OCI-LY3 (cell line): ENCODE results near the gene HOXD1.

Source experiments
- H2AFZ ChIP-seq: fragments of 200-600, 300-600 bp; shearing (Covaris generic); 2 replicates; pipeline ENCODE4 v1.6.0; 2014; ENCODE audit warnings: antibody characterized with exemption, low read depth, low read length
- H3K27ac ChIP-seq: fragments of 200-600, 300-600 bp; sonication (generic); 2 replicates; pipeline ENCODE4 v1.5.1; 2014; ENCODE audit warnings: mild to moderate bottlenecking, low read length, moderate library complexity, mixed read lengths
- H3K27me3 ChIP-seq: fragments of 200-600, 300-600 bp; sonication (generic); 2 replicates; pipeline ENCODE4 v1.6.1; 2014; ENCODE audit warnings: low read depth, low read length, mixed read lengths
- H3K36me3 ChIP-seq: fragments of 200-600, 300-600 bp; sonication (generic); replicated peaks from 2 replicates; pipeline ENCODE3; 2014; ENCODE audit warnings: low read depth, low read length, mixed read lengths
- H3K4me1 ChIP-seq: fragments of 300-600, 200-600 bp; sonication (generic); 2 replicates; pipeline ENCODE4 v1.6.1; 2014; ENCODE audit warnings: low read length, mixed read lengths
- H3K4me2 ChIP-seq: fragments of 200-600, 300-600 bp; sonication (generic); 2 replicates; pipeline ENCODE4 v1.6.1; 2014; ENCODE audit warnings: low read length, mixed read lengths
- H3K4me3 ChIP-seq: fragments of 300-600, 200-600 bp; sonication (generic); 2 replicates; pipeline ENCODE4 v1.5.1; 2014; ENCODE audit warnings: antibody characterized with exemption, mild to moderate bottlenecking, low read length, moderate library complexity
- H3K79me2 ChIP-seq: fragments of 300-600, 200-600 bp; shearing (Covaris generic); 2 replicates; pipeline ENCODE4 v1.6.1; 2014; ENCODE audit warnings: mild to moderate bottlenecking, low read length, mixed read lengths
- H3K9ac ChIP-seq: fragments of 300-600, 200-600 bp; shearing (Covaris generic); 2 replicates; pipeline ENCODE4 v1.6.0; 2014; ENCODE audit warnings: mild to moderate bottlenecking, low read length, moderate library complexity
- H3K9me3 ChIP-seq: fragments of 200-600, 300-600 bp; shearing (Covaris generic); 2 replicates; pipeline ENCODE4 v1.6.1; 2014; ENCODE audit warnings: low read length, mixed read lengths; ENCODE audit not compliant: insufficient read depth
- H4K20me1 ChIP-seq: fragments of 200-600, 300-600 bp; sonication (generic); 2 replicates; pipeline ENCODE4 v1.6.1; 2016; ENCODE audit warnings: low read length, mixed read lengths; ENCODE audit not compliant: insufficient read depth
- CTCF ChIP-seq: fragments of 200-600, 300-600 bp; sonication (generic); IDR thresholded peaks from 2 replicates; pipeline ENCODE4 v1.5.1; 2014; ENCODE audit warnings: antibody characterized with exemption, low read length, low read depth
- EZH2phosphoT487 ChIP-seq: fragments of 200-600 bp; shearing (Covaris generic); IDR thresholded peaks from 2 replicates; pipeline ENCODE4 v1.6.1; 2018; ENCODE audit warnings: antibody characterized with exemption, mixed run types, low read depth

The HOXD1 gene

GRCh38 chr2:176184749-176185148 lies 3.7 kb upstream of the HOXD1 start:
- Histone ChIP-seq H3K27me3 (0 out of 2 replicates have a peak, but pooled peaks cover 3% of the 10 kb centered on the region), H3K4me3 (no peak overlapping the region)

GRCh38 chr2:176186024-176186423 lies 2.4 kb upstream of the HOXD1 start:
- H3K4me1 ChIP-seq, result no peaks in the 10 kb centered on the region
- H2AFZ ChIP-seq, result no peak overlapping the region
- H3K27ac ChIP-seq, result no peak overlapping the region
- TF ChIP-seq CTCF (no peak), EZH2phosphoT487 (no peak)
- H4K20me1 ChIP-seq, result no peaks in the 10 kb centered on the region
- no peak overlapping the region for H3K4me3 ChIP-seq
- no peaks in the 10 kb centered on the region for H3K79me2 ChIP-seq
- no peak overlapping the region for H3K4me2 ChIP-seq
- H3K9me3 ChIP-seq, result no peaks in the 10 kb centered on the region
- no peaks in the 10 kb centered on the region for H3K36me3 ChIP-seq
- no peaks in the 10 kb centered on the region for H3K27me3 ChIP-seq
- H3K9ac ChIP-seq, result no peak overlapping the region

More at GRCh38 chr2:176184749-176185148, 3.7 kb upstream of the HOXD1 start:
- no peak overlapping the region for H3K4me2 ChIP-seq
- H3K27ac ChIP-seq, result no peak overlapping the region
- no peak for TF ChIP-seq CTCF
- TF ChIP-seq EZH2phosphoT487, result no peak
- H3K9ac ChIP-seq, result no peak overlapping the region
- H3K79me2 ChIP-seq, result no peaks in the 10 kb centered on the region
- no peaks in the 10 kb centered on the region for H4K20me1 ChIP-seq
- no peaks in the 10 kb centered on the region for H3K36me3 ChIP-seq
- H3K4me1 ChIP-seq, result no peaks in the 10 kb centered on the region
- H3K9me3 ChIP-seq, result no peaks in the 10 kb centered on the region
- H2AFZ ChIP-seq, result no peak overlapping the region

DNA sequence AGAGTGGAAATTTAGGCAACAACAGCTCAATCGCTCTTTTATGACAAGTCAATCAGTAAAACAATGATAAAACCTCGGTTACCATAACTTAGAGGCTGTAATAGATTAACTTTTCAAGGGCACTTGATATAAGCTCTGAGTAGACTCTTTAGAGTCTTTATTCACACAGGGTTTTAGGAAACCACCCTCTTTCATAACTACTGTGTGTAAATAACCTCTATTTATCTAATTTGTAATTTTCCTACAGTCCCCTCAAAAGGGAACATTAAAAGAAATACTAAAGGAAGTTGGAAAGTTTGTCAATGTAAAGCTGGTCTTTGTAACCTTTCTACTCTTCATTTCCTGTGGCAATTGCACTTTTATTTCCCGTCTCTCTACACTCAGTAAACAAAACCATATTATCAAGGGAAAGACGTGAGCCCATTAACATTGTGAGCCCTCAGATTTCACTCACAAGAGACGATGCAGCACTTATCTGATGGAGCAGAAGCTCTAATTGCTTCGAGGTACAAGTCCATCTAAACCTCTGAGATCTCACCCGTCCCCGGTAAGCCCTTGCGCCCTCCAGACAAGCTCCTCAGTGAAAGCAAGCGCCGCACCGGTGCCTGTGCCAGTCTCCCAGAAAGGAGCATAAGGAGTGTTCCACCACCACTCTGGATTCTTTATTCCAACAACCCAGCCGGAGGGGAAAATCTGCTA lies 1.1 kb upstream of the HOXD1 start:
- no peaks in the 10 kb centered on the region for H4K20me1 ChIP-seq
- no peak overlapping the region for H3K4me3 ChIP-seq
- H3K36me3 ChIP-seq, result no peaks in the 10 kb centered on the region
- TF ChIP-seq EZH2phosphoT487 (no peak), CTCF (no peak)
- no peak overlapping the region for H3K27ac ChIP-seq
- no peaks in the 10 kb centered on the region for H3K9me3 ChIP-seq
- no peak overlapping the region for H3K4me2 ChIP-seq
- H3K27me3 ChIP-seq, result peaks cover 10% of the 10 kb centered on the region; the same call in 1 of the 2 replicates
- no peaks in the 10 kb centered on the region for H3K4me1 ChIP-seq
- H3K9ac ChIP-seq, result no peak overlapping the region
- H2AFZ ChIP-seq, result no peak overlapping the region
- H3K79me2 ChIP-seq, result no peaks in the 10 kb centered on the region

GRCh38 chr2:176188774-176189680 lies 559 bp downstream of the HOXD1 start:
- H4K20me1 ChIP-seq, result no peaks in the 10 kb centered on the region
- no peaks in the 10 kb centered on the region for H3K36me3 ChIP-seq
- H3K27ac ChIP-seq, result no peak overlapping the region
- no peak overlapping the region for H3K4me2 ChIP-seq
- no peaks in the 10 kb centered on the region for H3K79me2 ChIP-seq
- no peak overlapping the region for H3K4me3 ChIP-seq
- no peak for TF ChIP-seq CTCF
- peaks cover 26% of the 10 kb centered on the region for H3K27me3 ChIP-seq
- no peaks in the 10 kb centered on the region for H3K9me3 ChIP-seq
- H2AFZ ChIP-seq, result no peak overlapping the region
- H3K4me1 ChIP-seq, result no peaks in the 10 kb centered on the region
- no peak overlapping the region for H3K9ac ChIP-seq
